Dendritic cell treated with granulocyte-macrophage colony-stimulating factor and Interleukin-4, amounts not matched to agents 40 ng/mL and 50 ng/mL, for 4 days (primary cell): ENCODE measurements around the gene WNT8B.

Source experiments
- H3K27ac Mint-ChIP-seq: one replicate; pipeline ENCODE4 v1.8.0; 2022; ENCODE audit warnings: mild to moderate bottlenecking, mixed read lengths
- H3K27me3 Mint-ChIP-seq: one replicate; pipeline ENCODE4 v1.8.0; 2022; ENCODE audit warnings: mild to moderate bottlenecking, mixed read lengths
- H3K36me3 Mint-ChIP-seq: one replicate; pipeline ENCODE4 v1.8.0; 2022; ENCODE audit warnings: low read depth, mixed read lengths
- H3K4me1 Mint-ChIP-seq: one replicate; pipeline ENCODE4 v1.8.0; 2022; ENCODE audit warnings: low read depth, mixed read lengths
- H3K4me3 Mint-ChIP-seq: one replicate; pipeline ENCODE4 v1.8.0; 2022; ENCODE audit warnings: mild to moderate bottlenecking, moderate library complexity, mixed read lengths
- H3K9me3 Mint-ChIP-seq: one replicate; pipeline ENCODE4 v1.8.0; 2022; ENCODE audit warnings: mixed read lengths
- intact Hi-C: fragments of 100-400 bp; cut with micrococcal nuclease; formaldehyde crosslinking; loops from one replicate; pipeline ENCODE4 v1.15.0; 2022

The WNT8B gene

GRCh38 chr10:100462709-100463108 lies at the start of gene WNT8B:
Gene WNT8B (plus strand): TSS chr10:100463009. CDS start chr10:100463169, 160 bp downstream.
- H3K4me1 Mint-ChIP-seq: no peaks in the 10 kb centered on the region
- H3K36me3 Mint-ChIP-seq: no peaks in the 10 kb centered on the region
- no peaks in the 10 kb centered on the region for H3K9me3 Mint-ChIP-seq
- no peak within 1 kb of the TSS for H3K4me3 Mint-ChIP-seq
- no peak within 1 kb of the TSS for H3K27ac Mint-ChIP-seq
- intact Hi-C loops: no loop called here
- H3K27me3 Mint-ChIP-seq: peaks cover 44% of the 10 kb centered on the region

GRCh38 chr10:100413173-100413572 lies 49.6 kb upstream of the WNT8B start:
- intact Hi-C loops: no loop called here
- peaks cover 4% of the 10 kb centered on the region for H3K4me1 Mint-ChIP-seq
- H3K9me3 Mint-ChIP-seq: no peaks in the 10 kb centered on the region
- peaks cover 30% of the 10 kb centered on the region for H3K27me3 Mint-ChIP-seq
- H3K27ac Mint-ChIP-seq: no peak overlapping the region
- H3K4me3 Mint-ChIP-seq: no peak overlapping the region
- no peaks in the 10 kb centered on the region for H3K36me3 Mint-ChIP-seq

GRCh38 chr10:100419911-100420449 lies 42.8 kb upstream of the WNT8B start:
- Mint-ChIP-seq H3K27me3 (peaks cover 21% of the 10 kb centered on the region), H3K4me3 (no peak overlapping the region), H3K9me3 (no peaks in the 10 kb centered on the region), H3K4me1 (peaks cover 14% of the 10 kb centered on the region), H3K36me3 (no peaks in the 10 kb centered on the region), H3K27ac (no peak overlapping the region)
- intact Hi-C loops: loop anchor here (10.0 kb wide), 1 partner anchor 45 kb away; no protein-coding TSS in a partner anchor

GRCh38 chr10:100427374-100427773 lies 35.4 kb upstream of the WNT8B start:
- no peaks in the 10 kb centered on the region for H3K9me3 Mint-ChIP-seq
- no peaks in the 10 kb centered on the region for H3K4me1 Mint-ChIP-seq
- H3K4me3 Mint-ChIP-seq: no peak overlapping the region
- intact Hi-C loops: loop anchor here (10.0 kb wide), 1 partner anchor 53 kb away; no protein-coding TSS in a partner anchor
- H3K27ac Mint-ChIP-seq: no peak overlapping the region
- H3K36me3 Mint-ChIP-seq: no peaks in the 10 kb centered on the region
- peaks cover 3% of the 10 kb centered on the region for H3K27me3 Mint-ChIP-seq

GRCh38 chr10:100433253-100434240 lies 29.3 kb upstream of the WNT8B start:
- peaks cover 6% of the 10 kb centered on the region for H3K4me1 Mint-ChIP-seq
- H3K27me3 Mint-ChIP-seq: peaks cover 8% of the 10 kb centered on the region
- no peaks in the 10 kb centered on the region for H3K9me3 Mint-ChIP-seq
- intact Hi-C loops: loop anchor here (1.0 kb wide), 4 partner anchors 48 to 95 kb away; no protein-coding TSS in a partner anchor
- H3K27ac Mint-ChIP-seq: no peak overlapping the region
- H3K4me3 Mint-ChIP-seq: no peak overlapping the region
- no peaks in the 10 kb centered on the region for H3K36me3 Mint-ChIP-seq

GRCh38 chr10:100436255-100436654 lies 26.6 kb upstream of the WNT8B start:
- Mint-ChIP-seq H3K36me3 (no peaks in the 10 kb centered on the region), H3K27ac (no peak overlapping the region), H3K9me3 (no peaks in the 10 kb centered on the region), H3K27me3 (peaks cover 7% of the 10 kb centered on the region), H3K4me3 (no peak overlapping the region), H3K4me1 (peaks cover 6% of the 10 kb centered on the region)
- intact Hi-C loops: no loop called here

GRCh38 chr10:100438674-100439315 lies 24.0 kb upstream of the WNT8B start:
- Mint-ChIP-seq H3K4me1 (peaks cover 4% of the 10 kb centered on the region), H3K36me3 (no peaks in the 10 kb centered on the region), H3K27ac (no peak overlapping the region), H3K27me3 (peaks cover 3% of the 10 kb centered on the region), H3K4me3 (no peak overlapping the region), H3K9me3 (no peaks in the 10 kb centered on the region)
- intact Hi-C loops: no loop called here

GRCh38 chr10:100442548-100442947 lies 20.3 kb upstream of the WNT8B start:
- H3K9me3 Mint-ChIP-seq: peaks cover 10% of the 10 kb centered on the region
- no peak overlapping the region for H3K27ac Mint-ChIP-seq
- peaks cover 9% of the 10 kb centered on the region for H3K27me3 Mint-ChIP-seq
- no peak overlapping the region for H3K4me3 Mint-ChIP-seq
- intact Hi-C loops: no loop called here
- H3K36me3 Mint-ChIP-seq: no peaks in the 10 kb centered on the region
- no peaks in the 10 kb centered on the region for H3K4me1 Mint-ChIP-seq

- Mint-ChIP-seq H3K36me3 (no peaks in the 10 kb centered on the region), H3K4me3 (no peak overlapping the region)
Measured at GRCh38 chr10:100446130-100446761, 16.6 kb upstream of the WNT8B start.

GRCh38 chr10:100447663-100448062 lies 15.1 kb upstream of the WNT8B start:
- H3K36me3 Mint-ChIP-seq: no peaks in the 10 kb centered on the region

More at GRCh38 chr10:100446130-100446761, 16.6 kb upstream of the WNT8B start:
- peaks cover 5% of the 10 kb centered on the region for H3K4me1 Mint-ChIP-seq
- intact Hi-C loops: no loop called here
- H3K27me3 Mint-ChIP-seq: peaks cover 12% of the 10 kb centered on the region
- no peak overlapping the region for H3K27ac Mint-ChIP-seq
- H3K9me3 Mint-ChIP-seq: peaks cover 10% of the 10 kb centered on the region

GRCh38 chr10:100448951-100449350 lies 13.9 kb upstream of the WNT8B start:
- intact Hi-C loops: no loop called here

More at GRCh38 chr10:100447663-100448062, 15.1 kb upstream of the WNT8B start:
- H3K4me3 Mint-ChIP-seq: no peak overlapping the region
- H3K4me1 Mint-ChIP-seq: peaks cover 5% of the 10 kb centered on the region
- peaks cover 10% of the 10 kb centered on the region for H3K9me3 Mint-ChIP-seq
- intact Hi-C loops: no loop called here
- no peak overlapping the region for H3K27ac Mint-ChIP-seq
- H3K27me3 Mint-ChIP-seq: peaks cover 19% of the 10 kb centered on the region

GRCh38 chr10:100468322-100468721 lies 5.5 kb downstream of the WNT8B start:
- Mint-ChIP-seq H3K27ac (no peak overlapping the region), H3K9me3 (no peaks in the 10 kb centered on the region), H3K4me3 (no peak overlapping the region), H3K27me3 (peaks cover 24% of the 10 kb centered on the region), H3K36me3 (no peaks in the 10 kb centered on the region), H3K4me1 (no peaks in the 10 kb centered on the region)
- intact Hi-C loops: no loop called here

More at GRCh38 chr10:100448951-100449350, 13.9 kb upstream of the WNT8B start:
- Mint-ChIP-seq H3K27me3 (peaks cover 19% of the 10 kb centered on the region), H3K9me3 (peaks cover 10% of the 10 kb centered on the region), H3K4me3 (no peak overlapping the region), H3K4me1 (peaks cover 5% of the 10 kb centered on the region), H3K27ac (no peak overlapping the region), H3K36me3 (no peaks in the 10 kb centered on the region)

- H3K27me3 Mint-ChIP-seq: peaks cover 30% of the 10 kb centered on the region
- intact Hi-C loops: no loop called here
- H3K9me3 Mint-ChIP-seq: no peaks in the 10 kb centered on the region
- no peak overlapping the region for H3K4me3 Mint-ChIP-seq
- no peak overlapping the region for H3K27ac Mint-ChIP-seq
- H3K36me3 Mint-ChIP-seq: no peaks in the 10 kb centered on the region
- no peaks in the 10 kb centered on the region for H3K4me1 Mint-ChIP-seq
Measured at GRCh38 chr10:100468978-100469377, 6.2 kb downstream of the WNT8B start.
